ENCODE data around the gene GGCT.

DNA sequence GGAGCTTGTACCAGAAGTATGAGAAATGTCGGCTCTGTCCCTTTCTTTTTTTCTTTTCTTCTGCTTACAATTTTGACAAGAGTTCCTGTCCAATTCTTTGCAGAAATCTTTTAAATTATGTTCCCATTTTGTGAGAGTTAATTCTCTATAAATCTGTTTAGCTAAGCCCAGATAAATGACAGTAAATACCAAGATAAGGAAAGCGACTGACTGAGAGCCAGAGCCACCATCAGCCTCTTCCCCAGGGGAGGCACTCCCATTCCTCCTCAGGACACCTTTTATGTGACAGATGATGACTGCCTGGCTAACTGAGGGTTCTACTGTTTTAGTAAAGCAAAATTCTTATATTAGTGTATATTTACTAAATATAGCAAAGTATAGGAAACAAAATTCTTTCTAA, 6.9 kb upstream of the GGCT start:
- TF ChIP-seq CTCF (tag by site-specific recombination; IDR thresholded peaks at IDR 0.05) = no peak
- no peak for TF ChIP-seq ZNF510 (tag by site-specific recombination; IDR thresholded peaks at IDR 0.05; ENCODE audit: insufficient replicate concordance)
- TF ChIP-seq GLIS1 (tag by site-specific recombination; IDR thresholded peaks at IDR 0.05) = no peak
- no peak for TF ChIP-seq GLI4 (tag by site-specific recombination; IDR thresholded peaks at IDR 0.05)
- TF ChIP-seq ZNF274 (IDR thresholded peaks at IDR 0.05; ENCODE audit: low read length) = no peak
- no peak for TF ChIP-seq ZNF274 (tag by site-specific recombination; IDR thresholded peaks at IDR 0.05; ENCODE audit: borderline replicate concordance)
- no peak for TF ChIP-seq ZNF121 (tag by site-specific recombination; IDR thresholded peaks at IDR 0.05)
- no peak for TF ChIP-seq ZNF174 (tag by site-specific recombination; IDR thresholded peaks at IDR 0.05)
